SIG-M5 treated with dmso at 0.1 percent for 504 hours (cell line): ENCODE results near the gene COPZ1.
"Not testable (repeated sequence)": the region's sequence is repeated elsewhere in the genome, so short reads cannot be mapped to it uniquely, and the experiment has no call there.

Experiments
- DNase-seq: peaks from one replicate; lab custom pipeline; 2025; ENCODE audit not compliant: unreplicated experiment; lab: John Stamatoyannopoulos, UW

COPZ1 gene

GRCh38 chr12:54331461-54331860, 6.5 kb downstream of the COPZ1 start:
- no peak for DNase-seq

GRCh38 chr12:54333420-54334034, 8.6 kb downstream of the COPZ1 start:
- no peak for DNase-seq

- no peak for DNase-seq
Observed at GRCh38 chr12:54337280-54337842, 12.4 kb downstream of the COPZ1 start.

- DNase-seq: no peak
Observed at GRCh38 chr12:54337854-54338650, 13.1 kb downstream of the COPZ1 start.

GRCh38 chr12:54338698-54339296, 13.9 kb downstream of the COPZ1 start:
- no peak for DNase-seq

- DNase-seq: no peak
Observed at GRCh38 chr12:54340846-54341245, 15.9 kb downstream of the COPZ1 start.

- DNase-seq: no peak
Observed at GRCh38 chr12:54341378-54342300, 16.7 kb downstream of the COPZ1 start.

GRCh38 chr12:54349036-54349435, 24.1 kb downstream of the COPZ1 start:
- no peak for DNase-seq

GRCh38 chr12:54349679-54350078, 24.7 kb downstream of the COPZ1 start:
- no peak for DNase-seq

- no peak for DNase-seq
Observed at GRCh38 chr12:54350743-54351142, 25.8 kb downstream of the COPZ1 start.

- DNase-seq: no peak
Observed at GRCh38 chr12:54351341-54351740, 26.4 kb downstream of the COPZ1 start.

GRCh38 chr12:54352022-54352531, 27.1 kb downstream of the COPZ1 start:
- no peak for DNase-seq

- no peak for DNase-seq
Observed at GRCh38 chr12:54352891-54353874, 28.3 kb downstream of the COPZ1 start.

- DNase-seq: not testable (repeated sequence)
Observed at GRCh38 chr12:54354271-54354670, 29.3 kb downstream of the COPZ1 start.

GRCh38 chr12:54355104-54355815, 30.3 kb downstream of the COPZ1 start:
- DNase-seq: no peak

- DNase-seq: no peak
Observed at GRCh38 chr12:54356228-54356627, 31.3 kb downstream of the COPZ1 start.

GRCh38 chr12:54356951-54357356, 32.0 kb downstream of the COPZ1 start:
- no peak for DNase-seq

GRCh38 chr12:54357506-54358190, 32.7 kb downstream of the COPZ1 start:
- no peak for DNase-seq
